Measurements from ENCODE around the gene PNMA6A. TPM values are rescaled to one million over a fixed set of nuclear protein-coding genes. Genes with fewer than 3 reads are reported as not detected.
"Not testable (repeated sequence)": the region's sequence is repeated elsewhere in the genome, so short reads cannot be mapped to it uniquely, and the experiment has no call there.

Gene PNMA6A
- total and polyA plus RNA-seq, 9 donors = 0.80 to 12.0 (median 6.3) TPM

DNA sequence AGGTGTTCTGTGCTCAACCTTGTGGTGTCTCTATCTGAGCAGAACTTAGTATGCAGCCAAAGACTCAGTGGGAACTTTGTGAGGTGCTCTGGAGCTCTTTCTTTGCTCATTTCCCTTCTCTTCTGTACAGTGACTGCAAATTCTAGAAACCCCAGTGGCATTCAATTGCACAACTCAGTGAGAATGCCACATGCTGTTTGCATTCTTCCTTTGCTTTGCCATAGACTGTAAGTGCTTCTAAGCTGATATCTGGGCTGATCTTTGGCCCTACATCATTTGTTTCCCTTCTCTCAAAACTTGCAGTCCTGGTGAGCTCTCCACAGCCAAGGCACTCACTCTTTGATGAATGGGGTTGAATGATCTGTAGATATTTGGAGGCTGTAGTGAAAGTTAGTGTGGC is 8.9 kb upstream of the PNMA6A start:
- no peaks in the 10 kb centered on the region for H3K27me3 ChIP-seq
- H3K4me3 ChIP-seq = no peak overlapping the region
- H3K4me1 ChIP-seq (ENCODE audit: insufficient read depth) = no peaks in the 10 kb centered on the region
- H3K36me3 ChIP-seq = no peaks in the 10 kb centered on the region
- H3K9me3 ChIP-seq = no peaks in the 10 kb centered on the region
- no peak for TF ChIP-seq EP300 (IDR thresholded peaks at IDR 0.05)
- TF ChIP-seq, protein P1, sequence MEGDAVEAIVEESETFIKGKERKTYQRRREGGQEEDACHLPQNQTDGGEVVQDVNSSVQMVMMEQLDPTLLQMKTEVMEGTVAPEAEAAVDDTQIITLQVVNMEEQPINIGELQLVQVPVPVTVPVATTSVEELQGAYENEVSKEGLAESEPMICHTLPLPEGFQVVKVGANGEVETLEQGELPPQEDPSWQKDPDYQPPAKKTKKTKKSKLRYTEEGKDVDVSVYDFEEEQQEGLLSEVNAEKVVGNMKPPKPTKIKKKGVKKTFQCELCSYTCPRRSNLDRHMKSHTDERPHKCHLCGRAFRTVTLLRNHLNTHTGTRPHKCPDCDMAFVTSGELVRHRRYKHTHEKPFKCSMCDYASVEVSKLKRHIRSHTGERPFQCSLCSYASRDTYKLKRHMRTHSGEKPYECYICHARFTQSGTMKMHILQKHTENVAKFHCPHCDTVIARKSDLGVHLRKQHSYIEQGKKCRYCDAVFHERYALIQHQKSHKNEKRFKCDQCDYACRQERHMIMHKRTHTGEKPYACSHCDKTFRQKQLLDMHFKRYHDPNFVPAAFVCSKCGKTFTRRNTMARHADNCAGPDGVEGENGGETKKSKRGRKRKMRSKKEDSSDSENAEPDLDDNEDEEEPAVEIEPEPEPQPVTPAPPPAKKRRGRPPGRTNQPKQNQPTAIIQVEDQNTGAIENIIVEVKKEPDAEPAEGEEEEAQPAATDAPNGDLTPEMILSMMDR (IDR thresholded peaks at IDR 0.05) = no peak
- no peak for TF ChIP-seq POLR2A (IDR thresholded peaks at IDR 0.05)
- no peak overlapping the region for H3K27ac ChIP-seq
- intact Hi-C loops (cut with DNase I) = loop anchor here in 1 of 4 donors (5.0 kb wide), 1 partner anchor 254 kb away; no protein-coding TSS in a partner anchor
- no peak for DNase-seq

GRCh38 chrX:153064061-153064460 is 8.2 kb upstream of the PNMA6A start:
- DNase-seq = no peak
- TF ChIP-seq EP300 (IDR thresholded peaks at IDR 0.05) = no peak
- intact Hi-C loops (cut with DNase I) = loop anchor here in 1 of 4 donors (5.0 kb wide), 1 partner anchor 253 kb away; no protein-coding TSS in a partner anchor
- H3K4me3 ChIP-seq = no peak overlapping the region
- no peaks in the 10 kb centered on the region for H3K4me1 ChIP-seq (ENCODE audit: insufficient read depth)
- no peaks in the 10 kb centered on the region for H3K9me3 ChIP-seq
- WGBS, 3 donors = 62 to 76% (median 76%) methylated on average over 2 of the region's 2 CpGs
- H3K36me3 ChIP-seq = no peaks in the 10 kb centered on the region
- no peaks in the 10 kb centered on the region for H3K27me3 ChIP-seq
- H3K27ac ChIP-seq = no peak overlapping the region

DNA sequence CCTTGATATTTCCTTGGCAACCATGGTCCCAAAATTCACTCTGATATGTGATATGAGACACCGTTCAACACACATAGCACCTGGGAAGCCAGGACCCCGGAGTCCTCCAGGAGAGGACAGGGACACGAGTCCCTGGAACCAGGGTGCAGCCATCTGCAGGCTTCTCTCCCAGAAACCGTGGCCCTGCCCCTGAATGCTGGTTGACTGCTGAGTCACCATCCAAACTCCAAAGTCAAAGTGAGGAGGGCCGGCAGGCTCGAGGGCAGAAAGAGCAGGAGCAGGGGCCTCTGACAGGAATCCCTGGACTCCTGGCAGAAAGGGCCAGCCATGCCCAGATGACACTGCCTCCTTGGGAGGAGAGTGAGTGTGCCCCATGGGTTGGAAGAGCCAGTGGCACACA is 6.9 kb upstream of the PNMA6A start:
- TF ChIP-seq EP300 (IDR thresholded peaks at IDR 0.05) (no peak), POLR2A (IDR thresholded peaks at IDR 0.05) (no peak)
- TF ChIP-seq, protein P1 (IDR thresholded peaks at IDR 0.05) = no peak
- no peaks in the 10 kb centered on the region for H3K36me3 ChIP-seq
- 75 to 82% (median 76%) methylated on average over 6 of the region's 6 CpGs for WGBS, 3 donors
- H3K4me3 ChIP-seq = no peak overlapping the region
- no peak for DNase-seq
- H3K27ac ChIP-seq = no peak overlapping the region
- no peaks in the 10 kb centered on the region for H3K4me1 ChIP-seq (ENCODE audit: insufficient read depth)
- no peaks in the 10 kb centered on the region for H3K27me3 ChIP-seq
- intact Hi-C loops (cut with DNase I) = no loop called here
- no peaks in the 10 kb centered on the region for H3K9me3 ChIP-seq

- WGBS, 3 donors = 39 to 46% methylated on average over 3 of the region's 12 CpGs; no CpG with 5 or more reads in 1 of the 3 donors
- intact Hi-C loops (cut with DNase I); H3K36me3 ChIP-seq; H3K4me3 ChIP-seq; H3K27me3 ChIP-seq; DNase-seq; H3K9me3 ChIP-seq; H3K27ac ChIP-seq; H3K4me1 ChIP-seq (ENCODE audit: insufficient read depth): not testable (repeated sequence)
Measured at GRCh38 chrX:153066402-153066801, 5.9 kb upstream of the PNMA6A start.

GRCh38 chrX:153073331-153073730 is 1.1 kb downstream of the PNMA6A start:
- H3K36me3 ChIP-seq; H3K27ac ChIP-seq; intact Hi-C loops (cut with DNase I); DNase-seq; H3K9me3 ChIP-seq; H3K27me3 ChIP-seq; H3K4me1 ChIP-seq (ENCODE audit: insufficient read depth); H3K4me3 ChIP-seq: not testable (repeated sequence)
- WGBS, 3 donors = 76% methylated on average over 5 of the region's 29 CpGs; no CpG with 5 or more reads in 2 of the 3 donors

GRCh38 chrX:153074262-153074899 is 2.1 kb downstream of the PNMA6A start:
- H3K4me3 ChIP-seq = no peak overlapping the region
- H3K36me3 ChIP-seq = no peaks in the 10 kb centered on the region
- H3K4me1 ChIP-seq (ENCODE audit: insufficient read depth) = no peaks in the 10 kb centered on the region
- no peak for DNase-seq
- H3K27me3 ChIP-seq = no peaks in the 10 kb centered on the region
- H3K27ac ChIP-seq = no peak overlapping the region
- TF ChIP-seq EP300 (IDR thresholded peaks at IDR 0.05) (no peak), POLR2A (IDR thresholded peaks at IDR 0.05) (no peak)
- TF ChIP-seq, protein P1 (IDR thresholded peaks at IDR 0.05) = no peak
- 75 to 83% (median 83%) methylated on average over 16 to 24 of the region's 24 CpGs for WGBS, 3 donors
- intact Hi-C loops (cut with DNase I) = no loop called here
- H3K9me3 ChIP-seq = no peaks in the 10 kb centered on the region
